ENCODE data around the gene CREBL2.
"Not testable (repeated sequence)": the region's sequence is repeated elsewhere in the genome, so short reads cannot be mapped to it uniquely, and the experiment has no call there.

The CREBL2 gene

GRCh38 chr12:12611512-12612306, at the start of gene CREBL2:
TSS of gene CREBL2 (plus strand) at chr12:12611876. CDS start at chr12:12612173, 297 bp downstream.
- DNase-seq (ENCODE audit: low read depth in 1 of 2, low spot score in 1 of 2), result peak; percentile 67 to 78

GRCh38 chr12:12562016-12562483, 49.6 kb upstream of the CREBL2 start:
- DNase-seq (ENCODE audit: low read depth in 1 of 2, low spot score in 1 of 2), result peak in 1 of 2 donors; percentile 18

- peak; percentile 36 to 58 for DNase-seq (ENCODE audit: low read depth in 1 of 2, low spot score in 1 of 2)
These were observed 49.0 kb upstream of the CREBL2 start, which contains the start of gene DUSP16 for GRCh38 chr12:12562585-12563261. TSS of gene DUSP16 (minus strand) at chr12:12562863. CDS start at chr12:12521098, 41,765 bp downstream.

- no peak for DNase-seq (ENCODE audit: low read depth in 1 of 2, low spot score in 1 of 2)
These were observed 48.3 kb upstream of the CREBL2 start for GRCh38 chr12:12563290-12563928.

GRCh38 chr12:12564911-12565310, 46.8 kb upstream of the CREBL2 start:
- DNase-seq (ENCODE audit: low read depth in 1 of 2, low spot score in 1 of 2), result no peak

GRCh38 chr12:12565971-12566370, 45.7 kb upstream of the CREBL2 start:
- not testable (repeated sequence) for DNase-seq (ENCODE audit: low read depth in 1 of 2, low spot score in 1 of 2)

GRCh38 chr12:12572659-12573058, 39.0 kb upstream of the CREBL2 start:
- no peak for DNase-seq (ENCODE audit: low read depth in 1 of 2, low spot score in 1 of 2)

GRCh38 chr12:12577786-12578185, 33.9 kb upstream of the CREBL2 start:
- DNase-seq (ENCODE audit: low read depth in 1 of 2, low spot score in 1 of 2), result no peak

GRCh38 chr12:12580716-12581115, 31.0 kb upstream of the CREBL2 start:
- DNase-seq (ENCODE audit: low read depth in 1 of 2, low spot score in 1 of 2), result not testable (repeated sequence)

- no peak for DNase-seq (ENCODE audit: low read depth in 1 of 2, low spot score in 1 of 2)
These were observed 29.3 kb upstream of the CREBL2 start for GRCh38 chr12:12582193-12582881.

- peak in 1 of 2 donors; percentile 63 for DNase-seq (ENCODE audit: low read depth in 1 of 2, low spot score in 1 of 2)
These were observed 28.8 kb upstream of the CREBL2 start for GRCh38 chr12:12582895-12583303.

- no peak for DNase-seq (ENCODE audit: low read depth in 1 of 2, low spot score in 1 of 2)
These were observed 28.0 kb upstream of the CREBL2 start for GRCh38 chr12:12583510-12584178.

GRCh38 chr12:12585115-12585863, 26.4 kb upstream of the CREBL2 start:
- DNase-seq (ENCODE audit: low read depth in 1 of 2, low spot score in 1 of 2), result no peak

GRCh38 chr12:12586879-12587675, 24.6 kb upstream of the CREBL2 start:
- no peak for DNase-seq (ENCODE audit: low read depth in 1 of 2, low spot score in 1 of 2)

- no peak for DNase-seq (ENCODE audit: low read depth in 1 of 2, low spot score in 1 of 2)
These were observed 23.8 kb upstream of the CREBL2 start for GRCh38 chr12:12587878-12588277.

GRCh38 chr12:12588436-12588835, 23.2 kb upstream of the CREBL2 start:
- not testable (repeated sequence) for DNase-seq (ENCODE audit: low read depth in 1 of 2, low spot score in 1 of 2)

- DNase-seq (ENCODE audit: low read depth in 1 of 2, low spot score in 1 of 2), result no peak
These were observed 20.7 kb upstream of the CREBL2 start for GRCh38 chr12:12590961-12591360.

GRCh38 chr12:12592930-12593329, 18.7 kb upstream of the CREBL2 start:
- no peak for DNase-seq (ENCODE audit: low read depth in 1 of 2, low spot score in 1 of 2)

- DNase-seq (ENCODE audit: low read depth in 1 of 2, low spot score in 1 of 2), result not testable (repeated sequence)
These were observed 15.7 kb upstream of the CREBL2 start for GRCh38 chr12:12595929-12596328.
